Osteocyte (in vitro differentiated cells): Measurements from ENCODE around the gene RPS6KA1. TPM values are rescaled to one million over a fixed set of nuclear protein-coding genes. Genes with fewer than 3 reads are reported as not detected.
"Not testable (repeated sequence)": the region's sequence is repeated elsewhere in the genome, so short reads cannot be mapped to it uniquely, and the experiment has no call there.

ENCODE experiments used
- DNase-seq: peaks from one replicate; pipeline ENCODE4 v3.0.0; 2021; ENCODE audit warnings: mixed read lengths; ENCODE audit not compliant: unreplicated experiment; ENCODE audit errors: extremely low spot score
- H3K27ac Mint-ChIP-seq: one replicate; pipeline ENCODE4 v1.8.0; 2021; ENCODE audit warnings: mild to moderate bottlenecking, mixed read lengths; ENCODE audit not compliant: unreplicated experiment
- H3K27me3 Mint-ChIP-seq: one replicate; pipeline ENCODE4 v1.8.0; 2021; ENCODE audit warnings: mixed read lengths; ENCODE audit not compliant: unreplicated experiment
- H3K36me3 Mint-ChIP-seq: one replicate; pipeline ENCODE4 v1.8.0; 2021; ENCODE audit warnings: mixed read lengths; ENCODE audit not compliant: unreplicated experiment
- H3K4me1 Mint-ChIP-seq: one replicate; pipeline ENCODE4 v1.8.0; 2021; ENCODE audit warnings: mixed read lengths; ENCODE audit not compliant: unreplicated experiment
- H3K4me3 Mint-ChIP-seq: one replicate; pipeline ENCODE4 v1.8.0; 2021; ENCODE audit warnings: mild to moderate bottlenecking, moderate library complexity, mixed read lengths; ENCODE audit not compliant: unreplicated experiment
- H3K9me3 Mint-ChIP-seq: one replicate; pipeline ENCODE4 v1.8.0; 2021; ENCODE audit warnings: mixed read lengths; ENCODE audit not compliant: unreplicated experiment
- CTCF ChIP-seq: fragments of 200-600 bp; sonication (generic); IDR thresholded peaks from 2 replicates; pipeline ENCODE4 v1.5.0; 2021; ENCODE audit warnings: antibody characterized with exemption, mild to moderate bottlenecking, moderate library complexity
- total RNA-seq: library from RNA; stranded (reverse); gene quantifications from 2 replicates; pipeline ENCODE4 v1.2.1, GENCODE V29; 2021

The RPS6KA1 gene
- total RNA-seq, 1 donor from 2014 or later = 4.4 TPM

- H3K4me1 Mint-ChIP-seq = no peaks in the 10 kb centered on the region
- H3K4me3 Mint-ChIP-seq = no peak overlapping the region
- H3K36me3 Mint-ChIP-seq = no peaks in the 10 kb centered on the region
- H3K27ac Mint-ChIP-seq = no peak overlapping the region
- H3K9me3 Mint-ChIP-seq = peaks cover under 1% of the 10 kb centered on the region
- no peak for TF ChIP-seq CTCF
- peaks cover 12% of the 10 kb centered on the region for H3K27me3 Mint-ChIP-seq
- no peak for DNase-seq
Measured at GRCh38 chr1:26583646-26584485, 54.3 kb downstream of the RPS6KA1 start.

GRCh38 chr1:26584588-26584987 is 55.0 kb downstream of the RPS6KA1 start:
- not testable (repeated sequence) for H3K4me3 Mint-ChIP-seq, H3K36me3 Mint-ChIP-seq, H3K4me1 Mint-ChIP-seq, H3K27me3 Mint-ChIP-seq, H3K9me3 Mint-ChIP-seq, H3K27ac Mint-ChIP-seq, DNase-seq

GRCh38 chr1:26585471-26585870 is 55.9 kb downstream of the RPS6KA1 start:
- Mint-ChIP-seq H3K4me1 (no peaks in the 10 kb centered on the region), H3K27me3 (no peaks in the 10 kb centered on the region), H3K9me3 (peaks cover 3% of the 10 kb centered on the region), H3K27ac (no peak overlapping the region), H3K36me3 (no peaks in the 10 kb centered on the region), H3K4me3 (no peak overlapping the region)
- TF ChIP-seq CTCF = no peak
- DNase-seq = no peak

GRCh38 chr1:26593385-26593784 is 63.8 kb downstream of the RPS6KA1 start:
- Mint-ChIP-seq H3K27ac (no peak overlapping the region), H3K9me3 (peaks cover 3% of the 10 kb centered on the region), H3K4me3 (no peak overlapping the region), H3K36me3 (no peaks in the 10 kb centered on the region), H3K27me3 (peaks cover 13% of the 10 kb centered on the region), H3K4me1 (no peaks in the 10 kb centered on the region)
- DNase-seq = no peak
- no peak for TF ChIP-seq CTCF

GRCh38 chr1:26594593-26594992 is 65.0 kb downstream of the RPS6KA1 start:
- DNase-seq, H3K9me3 Mint-ChIP-seq, H3K4me3 Mint-ChIP-seq, H3K4me1 Mint-ChIP-seq, H3K27ac Mint-ChIP-seq, H3K36me3 Mint-ChIP-seq: not testable (repeated sequence)
- H3K27me3 Mint-ChIP-seq = peaks cover 18% of the 10 kb centered on the region

GRCh38 chr1:26597629-26598039 is 68.1 kb downstream of the RPS6KA1 start:
- H3K4me1 Mint-ChIP-seq = no peaks in the 10 kb centered on the region
- TF ChIP-seq CTCF = peak; percentile 69
- H3K27ac Mint-ChIP-seq = no peak overlapping the region
- H3K27me3 Mint-ChIP-seq = peaks cover 16% of the 10 kb centered on the region
- no peak for DNase-seq
- H3K36me3 Mint-ChIP-seq = no peaks in the 10 kb centered on the region
- no peaks in the 10 kb centered on the region for H3K9me3 Mint-ChIP-seq
- no peak overlapping the region for H3K4me3 Mint-ChIP-seq
